K562 (cell line): ENCODE data around the gene RBSN. TPM values are rescaled to one million over a fixed set of nuclear protein-coding genes. Genes with fewer than 3 reads are reported as not detected.

ENCODE experiments used
- ARID1B ChIP-seq: fragments of 450-650 bp; IDR thresholded peaks from 2 replicates; pipeline ENCODE4 v1.6.1; 2016; ENCODE audit warnings: antibody characterized with exemption, mild to moderate bottlenecking, inconsistent platforms
- ARNT ChIP-seq, 2 experiments: fragments of 450-650 bp; IDR thresholded peaks; 2 replicates each; pipeline ENCODE4 v1.6.1; 2016; ENCODE audit warnings: mild to moderate bottlenecking in 1 of 2
- CCNT2 ChIP-seq: IDR thresholded peaks from 2 replicates; pipeline ENCODE4 v1.6.1; 2011; ENCODE audit warnings: borderline replicate concordance, low read depth, mild to moderate bottlenecking, moderate library complexity, mixed read lengths, low read length; ENCODE audit not compliant: insufficient read length; ENCODE audit errors: extremely low read depth
- E2F3 ChIP-seq: fragments of 250-450 bp; sonication (Bioruptor Pico); IDR thresholded peaks from 2 replicates; pipeline ENCODE4 v1.4.0; 2020; ENCODE audit warnings: mild to moderate bottlenecking
- GTF2A2 ChIP-seq: IDR thresholded peaks from 2 replicates; pipeline ENCODE4 v1.6.1; 2016; ENCODE audit warnings: mild to moderate bottlenecking, missing genetic modification characterization, missing compliant biosample characterization
- HLTF ChIP-seq: fragments of 450-650 bp; IDR thresholded peaks from 2 replicates; pipeline ENCODE4 v1.6.1; 2016
- HNRNPL ChIP-seq: fragments of 200-400 bp; formaldehyde crosslinking; IDR thresholded peaks from 2 replicates; pipeline ENCODE4 v1.6.1; 2017; ENCODE audit warnings: low read depth, mild to moderate bottlenecking, low read length
- HNRNPLL ChIP-seq: fragments of 200-400 bp; formaldehyde crosslinking; IDR thresholded peaks from 2 replicates; pipeline ENCODE4 v1.6.1; 2017; ENCODE audit warnings: low read length, low read depth, mild to moderate bottlenecking; ENCODE audit not compliant: poor library complexity, severe bottlenecking
- IRF1 ChIP-seq: sonication (generic); formaldehyde crosslinking; IDR thresholded peaks from 2 replicates; pipeline ENCODE4 v1.8.0; 2022; ENCODE audit warnings: missing genetic modification reagents, mild to moderate bottlenecking, borderline replicate concordance
- NBN ChIP-seq: fragments of 450-650 bp; IDR thresholded peaks from 2 replicates; pipeline ENCODE4 v1.6.1; 2016; ENCODE audit warnings: low read depth, mild to moderate bottlenecking
- POLR2G ChIP-seq: fragments of 200-400 bp; formaldehyde crosslinking; IDR thresholded peaks from 2 replicates; pipeline ENCODE4 v1.6.1; 2017; ENCODE audit warnings: low read depth, mild to moderate bottlenecking, antibody characterized with exemption, low read length, moderate library complexity
- RB1 ChIP-seq: fragments of 450-650 bp; IDR thresholded peaks from 2 replicates; pipeline ENCODE4 v1.6.1; 2017; ENCODE audit warnings: low read depth, mild to moderate bottlenecking
- SIN3B ChIP-seq: fragments of 450-650 bp; IDR thresholded peaks from 2 replicates; pipeline ENCODE4 v1.6.1; 2017; ENCODE audit warnings: low read depth, mild to moderate bottlenecking, moderate library complexity
- ZNF280B ChIP-seq: fragments of 250-450 bp; sonication (Bioruptor Pico); IDR thresholded peaks from 2 replicates; pipeline ENCODE4 v1.5.1; 2021; ENCODE audit warnings: mild to moderate bottlenecking
- ZNF79 ChIP-seq: fragments of 250-450 bp; sonication (Bioruptor Pico); IDR thresholded peaks from 2 replicates; pipeline ENCODE4 v1.4.0; 2020; ENCODE audit warnings: low read depth, mild to moderate bottlenecking, moderate library complexity
- polyA plus RNA-seq, 8 experiments: library from polyadenylated mRNA; depleted of rRNA in 4 of 8; stranded (reverse) in 5 of 8; unstranded in 3 of 8; fragments of >200 nt; fragmentation: Nextera tagmentation in 2 of 8; fragmentation: Illumina TruSeq in 1 of 8; extraction: Ambion mirVana in 2 of 8; extraction: Trizol in 1 of 8; gene quantifications; 2 replicates each; pipeline versions ENCODE4 v1.2.1 to v1.2.3, GENCODE V29; 2011 to 2014; ENCODE audit warnings: inconsistent platforms in 1 of 8, missing spikeins in 1 of 8
- total RNA-seq, 7 experiments: library from RNA; depleted of rRNA in 6 of 7; stranded (reverse); fragments of >200 nt in 6 of 7; fragmentation: Illumina TruSeq in 2 of 7; extraction: Trizol in 2 of 7; gene quantifications; 2 replicates each; pipeline versions ENCODE4 v1.2.1 to v1.2.3, GENCODE V29; 2011 to 2021; ENCODE audit warnings: low replicate concordance in 1 of 7
- TF ChIP-seq, protein P1 (sequence below): sonication (generic); formaldehyde crosslinking; IDR thresholded peaks from 2 replicates; pipeline ENCODE4 v1.8.1; 2023; ENCODE audit warnings: mild to moderate bottlenecking, missing genetic modification reagents, moderate library complexity
- TF ChIP-seq, protein P2 (sequence below): sonication (generic); formaldehyde crosslinking; IDR thresholded peaks from 2 replicates; pipeline ENCODE4 v1.8.1; 2023; ENCODE audit warnings: missing genetic modification reagents, mild to moderate bottlenecking, borderline replicate concordance

RBSN gene
- total and polyA plus RNA-seq, 9 of the 15 experiments (the other 6 are each of a cell fraction or from before 2014, with no cell fraction given): 2.9 to 19.6 (median 15.0) TPM

- TF ChIP-seq ZNF280B (CRISPR knock-in tag) (0 out of 2 replicates have a peak, but pooled peaks have one; percentile 36), HLTF (peak; percentile 85), GTF2A2 (tag) (no peak), SIN3B (peak; percentile 86), HNRNPL (0 out of 2 replicates have a peak, but pooled peaks have one; percentile 19), RB1 (peak; percentile 100), CCNT2 (peak; percentile 86), HNRNPLL (peak; percentile 80), E2F3 (CRISPR knock-in tag) (peak; percentile 92), ZNF79 (CRISPR knock-in tag) (no peak), ARNT (IDR thresholded peaks at IDR 0.05) (peak; percentile 58 to 69; a peak in 1 of 4 replicates), NBN (peak; percentile 74; the same call in 1 of the 2 replicates), POLR2G (peak; percentile 90), IRF1 (CRISPR knock-in tag) (no peak), ARID1B (peak; percentile 69)
- TF ChIP-seq, protein P1, sequence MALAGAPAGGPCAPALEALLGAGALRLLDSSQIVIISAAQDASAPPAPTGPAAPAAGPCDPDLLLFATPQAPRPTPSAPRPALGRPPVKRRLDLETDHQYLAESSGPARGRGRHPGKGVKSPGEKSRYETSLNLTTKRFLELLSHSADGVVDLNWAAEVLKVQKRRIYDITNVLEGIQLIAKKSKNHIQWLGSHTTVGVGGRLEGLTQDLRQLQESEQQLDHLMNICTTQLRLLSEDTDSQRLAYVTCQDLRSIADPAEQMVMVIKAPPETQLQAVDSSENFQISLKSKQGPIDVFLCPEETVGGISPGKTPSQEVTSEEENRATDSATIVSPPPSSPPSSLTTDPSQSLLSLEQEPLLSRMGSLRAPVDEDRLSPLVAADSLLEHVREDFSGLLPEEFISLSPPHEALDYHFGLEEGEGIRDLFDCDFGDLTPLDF (CRISPR knock-in tag): peak; percentile 99
- TF ChIP-seq, protein P2, sequence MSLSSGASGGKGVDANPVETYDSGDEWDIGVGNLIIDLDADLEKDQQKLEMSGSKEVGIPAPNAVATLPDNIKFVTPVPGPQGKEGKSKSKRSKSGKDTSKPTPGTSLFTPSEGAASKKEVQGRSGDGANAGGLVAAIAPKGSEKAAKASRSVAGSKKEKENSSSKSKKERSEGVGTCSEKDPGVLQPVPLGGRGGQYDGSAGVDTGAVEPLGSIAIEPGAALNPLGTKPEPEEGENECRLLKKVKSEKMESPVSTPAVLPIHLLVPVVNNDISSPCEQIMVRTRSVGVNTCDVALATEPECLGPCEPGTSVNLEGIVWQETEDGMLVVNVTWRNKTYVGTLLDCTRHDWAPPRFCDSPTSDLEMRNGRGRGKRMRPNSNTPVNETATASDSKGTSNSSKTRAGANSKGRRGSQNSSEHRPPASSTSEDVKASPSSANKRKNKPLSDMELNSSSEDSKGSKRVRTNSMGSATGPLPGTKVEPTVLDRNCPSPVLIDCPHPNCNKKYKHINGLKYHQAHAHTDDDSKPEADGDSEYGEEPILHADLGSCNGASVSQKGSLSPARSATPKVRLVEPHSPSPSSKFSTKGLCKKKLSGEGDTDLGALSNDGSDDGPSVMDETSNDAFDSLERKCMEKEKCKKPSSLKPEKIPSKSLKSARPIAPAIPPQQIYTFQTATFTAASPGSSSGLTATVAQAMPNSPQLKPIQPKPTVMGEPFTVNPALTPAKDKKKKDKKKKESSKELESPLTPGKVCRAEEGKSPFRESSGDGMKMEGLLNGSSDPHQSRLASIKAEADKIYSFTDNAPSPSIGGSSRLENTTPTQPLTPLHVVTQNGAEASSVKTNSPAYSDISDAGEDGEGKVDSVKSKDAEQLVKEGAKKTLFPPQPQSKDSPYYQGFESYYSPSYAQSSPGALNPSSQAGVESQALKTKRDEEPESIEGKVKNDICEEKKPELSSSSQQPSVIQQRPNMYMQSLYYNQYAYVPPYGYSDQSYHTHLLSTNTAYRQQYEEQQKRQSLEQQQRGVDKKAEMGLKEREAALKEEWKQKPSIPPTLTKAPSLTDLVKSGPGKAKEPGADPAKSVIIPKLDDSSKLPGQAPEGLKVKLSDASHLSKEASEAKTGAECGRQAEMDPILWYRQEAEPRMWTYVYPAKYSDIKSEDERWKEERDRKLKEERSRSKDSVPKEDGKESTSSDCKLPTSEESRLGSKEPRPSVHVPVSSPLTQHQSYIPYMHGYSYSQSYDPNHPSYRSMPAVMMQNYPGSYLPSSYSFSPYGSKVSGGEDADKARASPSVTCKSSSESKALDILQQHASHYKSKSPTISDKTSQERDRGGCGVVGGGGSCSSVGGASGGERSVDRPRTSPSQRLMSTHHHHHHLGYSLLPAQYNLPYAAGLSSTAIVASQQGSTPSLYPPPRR (CRISPR knock-in tag): no peak; the same call in 1 of the 2 replicates
Measured at GRCh38 chr3:15098503-15099363, at the start of gene RBSN (continued).
